ENCODE measurements around the gene CACNA1B.

- TF ChIP-seq CTCF (IDR thresholded peaks at IDR 0.05; ENCODE audit: insufficient read depth, low read length) (no peak), POLR2AphosphoS5 (IDR thresholded peaks at IDR 0.05; ENCODE audit: low read depth) (no peak), GABPA (IDR thresholded peaks at IDR 0.05; ENCODE audit: low read depth) (no peak), SPI1 (IDR thresholded peaks at IDR 0.05; ENCODE audit: borderline replicate concordance, low read depth) (no peak)
Measured at GRCh38 chr9:137948642-137949041, 71.1 kb downstream of the CACNA1B start.
